HepG2 (cell line): ENCODE data around the gene CAPN10. TPM values are rescaled to one million over a fixed set of nuclear protein-coding genes. Genes with fewer than 3 reads are reported as not detected.

Experiments
- ATAC-seq: fragments of 200-7000 bp; cut with Tn5 transposase; 3 replicates; pipeline ENCODE4 v1.9.1; 2020; ENCODE audit warnings: mild to moderate bottlenecking, moderate library complexity
- BruUV-seq: library from RNA; stranded (reverse); fragments of 400-500 nt; replicated peaks from 2 replicates; lab custom pipeline; 2021; lab: Mats Ljungman, UMichigan
- CTCF ChIA-PET: fragments of 300-600 bp; formaldehyde crosslinking; extraction: SDS; loops from one replicate; lab custom pipeline; 2021; ENCODE audit warnings: low total read pairs, inconsistent platforms, low intra/inter-chr PET ratio; lab: Yijun Ruan, JAX
- POLR2A ChIA-PET: fragments of 350-600 bp; sonication (Branson Sonifier 250); formaldehyde crosslinking; loops from one replicate; lab custom pipeline; 2020; ENCODE audit warnings: antibody characterized with exemption, inconsistent platforms; lab: Yijun Ruan, JAX
- DNase-seq: peaks from one replicate; pipeline ENCODE4 v3.0.0-alpha.2; 2015; ENCODE audit warnings: low spot score
- FAIRE-seq: peaks from 3 replicates; lab custom pipeline; 2011; peaks lifted over from hg19 to GRCh38; lab: Jason Lieb, UNC
- H2AFZ ChIP-seq: one replicate; pipeline ENCODE4 v1.6.1; 2011; ENCODE audit warnings: low read length, inconsistent platforms
- H3K27ac ChIP-seq: fragments of 300-600 bp; 3 replicates; pipeline ENCODE4 v1.8.0; 2011; ENCODE audit warnings: mixed run types, mild to moderate bottlenecking, mixed read lengths, low read length, inconsistent platforms; ENCODE audit not compliant: insufficient read depth; ENCODE audit errors: extremely low read length
- H3K27me3 ChIP-seq, 2 experiments: fragments of 200-600 bp in 1 of 2; 2 replicates in 1 of 2; 3 replicates in 1 of 2; pipeline versions ENCODE4 v1.6.0 to v1.8.0; 2011; ENCODE audit warnings: low read length in 2 of 2, mild to moderate bottlenecking in 2 of 2, moderate library complexity in 2 of 2, inconsistent platforms in 1 of 2; ENCODE audit not compliant: insufficient read depth in 2 of 2, control insufficient read depth in 1 of 2
- H3K36me3 ChIP-seq, 2 experiments: fragments of 200-600 bp in 1 of 2; replicated peaks in 1 of 2; 2 replicates in 1 of 2; 3 replicates in 1 of 2; pipeline versions ENCODE4 v1.5.1 to v1.8.0; 2011; ENCODE audit warnings: low read length in 2 of 2, inconsistent platforms in 1 of 2; ENCODE audit not compliant: insufficient read depth in 2 of 2, control insufficient read depth in 1 of 2
- H3K4me1 ChIP-seq: 2 replicates; pipeline ENCODE4 v1.5.1; 2012; ENCODE audit warnings: low read length, inconsistent platforms; ENCODE audit not compliant: insufficient read depth
- H3K4me2 ChIP-seq: 2 replicates; pipeline ENCODE4 v1.6.0; 2011; ENCODE audit warnings: low read depth, low read length, inconsistent platforms
- H3K4me3 ChIP-seq, 3 experiments: fragments of 200-600 bp in 1 of 3; sonication (generic), shearing (Covaris generic) in 1 of 3; replicated peaks in 1 of 3; 2 replicates each; pipeline ENCODE4 v1.5.1; 2011 to 2016; ENCODE audit warnings: low read length in 3 of 3, inconsistent platforms in 2 of 3, low read depth in 2 of 3, mild to moderate bottlenecking in 2 of 3, control low read depth in 1 of 3, mixed read lengths in 1 of 3; ENCODE audit not compliant: insufficient read depth in 1 of 3
- H3K79me2 ChIP-seq: one replicate; pipeline ENCODE4 v1.6.1; 2011; ENCODE audit warnings: low read length, inconsistent platforms; ENCODE audit not compliant: insufficient read depth
- H3K9ac ChIP-seq: 2 replicates; pipeline ENCODE4 v1.6.0; 2011; ENCODE audit warnings: mild to moderate bottlenecking, low read depth, low read length, inconsistent platforms; ENCODE audit not compliant: insufficient read depth
- H3K9me3 ChIP-seq: 2 replicates; pipeline ENCODE4 v1.5.1; 2012; ENCODE audit warnings: mild to moderate bottlenecking, low read length
- H4K20me1 ChIP-seq: 2 replicates; pipeline ENCODE4 v1.6.0; 2011; ENCODE audit warnings: inconsistent platforms, mild to moderate bottlenecking, low read length, moderate library complexity; ENCODE audit not compliant: insufficient read depth
- AGO1 ChIP-seq: fragments of 200-400 bp; formaldehyde crosslinking; IDR thresholded peaks from 2 replicates; pipeline ENCODE4 v1.6.1; 2017; ENCODE audit warnings: mild to moderate bottlenecking, low read depth, low read length, moderate library complexity; ENCODE audit not compliant: poor library complexity, severe bottlenecking
- ATF7-NPFF ChIP-seq: sonication (generic); formaldehyde crosslinking; IDR thresholded peaks from 2 replicates; pipeline ENCODE4 v1.8.1; 2023; ENCODE audit warnings: mild to moderate bottlenecking, low read depth, missing genetic modification reagents, moderate library complexity
- ELF1 ChIP-seq: sonication (generic); formaldehyde crosslinking; IDR thresholded peaks from 2 replicates; pipeline ENCODE4 v1.4.0; 2020; ENCODE audit warnings: missing genetic modification reagents
- NAIF1 ChIP-seq: sonication (generic); formaldehyde crosslinking; IDR thresholded peaks from 2 replicates; pipeline ENCODE4 v1.5.0; 2020; ENCODE audit warnings: mild to moderate bottlenecking, missing genetic modification reagents, borderline replicate concordance
- PTBP1 ChIP-seq: fragments of 200-400 bp; formaldehyde crosslinking; IDR thresholded peaks from 2 replicates; pipeline ENCODE4 v1.6.1; 2018; ENCODE audit warnings: low read length, low read depth; ENCODE audit not compliant: poor library complexity, severe bottlenecking
- SRSF1 ChIP-seq: fragments of 200-400 bp; formaldehyde crosslinking; optimal IDR thresholded peaks from 2 replicates; pipeline ENCODE3; 2017; ENCODE audit warnings: mild to moderate bottlenecking, low read depth, low read length, moderate library complexity
- TBP ChIP-seq: sonication (generic); formaldehyde crosslinking; IDR thresholded peaks from 2 replicates; pipeline ENCODE4 v1.5.0; 2020; ENCODE audit warnings: missing genetic modification reagents
- ZFP82 ChIP-seq: sonication (generic); formaldehyde crosslinking; IDR thresholded peaks from 2 replicates; pipeline ENCODE4 v1.5.1; 2020; ENCODE audit warnings: mild to moderate bottlenecking, missing genetic modification reagents, borderline replicate concordance
- ZNF292 ChIP-seq: sonication (generic); formaldehyde crosslinking; IDR thresholded peaks from 2 replicates; pipeline ENCODE4 v1.8.1; 2022; ENCODE audit warnings: mild to moderate bottlenecking, low read depth, missing genetic modification reagents, borderline replicate concordance
- ZNF326 ChIP-seq: sonication (generic); formaldehyde crosslinking; IDR thresholded peaks from 2 replicates; pipeline ENCODE4 v1.4.0; 2020; ENCODE audit warnings: missing genetic modification reagents, borderline replicate concordance
- ZNF382 ChIP-seq: sonication (generic); formaldehyde crosslinking; IDR thresholded peaks from 2 replicates; pipeline ENCODE4 v1.5.0; 2020; ENCODE audit warnings: missing genetic modification reagents, mild to moderate bottlenecking, borderline replicate concordance
- ZNF484 ChIP-seq: sonication (generic); formaldehyde crosslinking; IDR thresholded peaks from 2 replicates; pipeline ENCODE4 v1.5.1; 2020; ENCODE audit warnings: mild to moderate bottlenecking, low read depth, missing genetic modification reagents, borderline replicate concordance
- ZNF660 ChIP-seq: sonication (generic); formaldehyde crosslinking; IDR thresholded peaks from 2 replicates; pipeline ENCODE4 v1.5.1; 2020; ENCODE audit warnings: mild to moderate bottlenecking, low read depth, missing genetic modification reagents, borderline replicate concordance
- ZNF816 ChIP-seq: sonication (generic); formaldehyde crosslinking; IDR thresholded peaks from 2 replicates; pipeline ENCODE4 v1.8.0; 2022; ENCODE audit warnings: missing genetic modification reagents, mild to moderate bottlenecking, borderline replicate concordance
- WGBS: methylation state at CpG from one replicate; pipeline ENCODE4 v1.1.6; 2017; ENCODE audit warnings: low lambda C conversion rate; 5-methylcytosine and 5-hydroxymethylcytosine counted together
- in situ Hi-C: cut with HindIII; loops from 2 replicates; pipeline ENCODE4 v1.10.0; 2017; ENCODE audit warnings: low pct_unique_long_range_greater_than_20kb; ENCODE audit not compliant: extremely low pct_ligation_motif_present
- intact Hi-C: fragments of 100-400 bp; cut with micrococcal nuclease; formaldehyde crosslinking; loops from one replicate; pipeline ENCODE4 v1.10.0; 2022; ENCODE audit not compliant: unreplicated experiment
- polyA plus RNA-seq, 8 experiments: library from polyadenylated mRNA; depleted of rRNA in 3 of 8; stranded (reverse) in 7 of 8; unstranded in 1 of 8; fragments of >200 nt; fragmentation: Illumina TruSeq in 4 of 8; extraction: Trizol in 4 of 8; gene quantifications; 2 replicates each; pipeline versions ENCODE4 v1.2.1 to v1.2.3, GENCODE V29; 2011 to 2016; ENCODE audit warnings: low read depth in 4 of 8, missing spikeins in 1 of 8, mixed read lengths in 1 of 8; ENCODE audit not compliant: insufficient read depth in 1 of 8
- total RNA-seq, 5 experiments: library from RNA; depleted of rRNA; stranded (reverse); fragments of >200 nt; fragmentation: Illumina TruSeq; extraction: Trizol; gene quantifications; 2 replicates each; pipeline ENCODE4 v1.2.3, GENCODE V29; 2016; ENCODE audit warnings: low read depth in 1 of 5
- TF ChIP-seq, protein P1 (sequence below): fragments of 450-650 bp; IDR thresholded peaks from 2 replicates; pipeline ENCODE4 v1.6.1; 2017
- TF ChIP-seq, protein P2 (sequence below): sonication (generic); formaldehyde crosslinking; IDR thresholded peaks from 2 replicates; pipeline ENCODE4 v1.5.0; 2020; ENCODE audit warnings: missing genetic modification reagents
- TF ChIP-seq, protein P3 (sequence below): IDR thresholded peaks from 2 replicates; pipeline ENCODE4 v1.6.1; 2016; ENCODE audit warnings: low read depth, control low read depth

Gene CAPN10
- total and polyA plus RNA-seq, 2 of the 13 experiments (the other 11 are each of a cell fraction or from before 2014, with no cell fraction given): 27.6 to 32.4 TPM

DNA sequence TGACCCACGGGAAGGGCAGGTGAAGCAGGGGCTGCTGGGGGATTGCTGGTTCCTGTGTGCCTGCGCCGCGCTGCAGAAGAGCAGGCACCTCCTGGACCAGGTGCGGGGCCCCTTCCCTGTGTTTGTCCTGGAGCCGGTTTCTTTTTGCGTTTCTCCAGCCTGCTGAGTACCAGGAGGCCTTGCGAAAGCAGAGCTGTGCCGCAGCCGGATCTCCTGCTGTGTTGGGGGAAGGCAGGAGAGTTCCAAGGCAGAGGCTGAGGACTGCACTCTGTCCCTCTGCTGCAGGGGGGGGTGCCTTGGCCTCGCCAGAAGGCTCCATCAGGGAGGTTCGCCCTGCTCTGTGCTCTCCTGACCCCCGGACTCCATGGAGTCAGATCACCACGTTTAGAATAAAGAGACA, 2.8 kb downstream of the CAPN10 start:
- H3K79me2 ChIP-seq: peaks cover 49% of the 10 kb centered on the region
- H3K36me3 ChIP-seq: peaks cover 20 to 36% of the 10 kb centered on the region in 2 experiments
- peaks cover 0 to 4% of the 10 kb centered on the region in 2 experiments; a peak in 1 of 5 replicates for H3K27me3 ChIP-seq
- peaks cover 31% of the 10 kb centered on the region for H3K4me1 ChIP-seq
- H3K4me3 ChIP-seq: no peak overlapping the region
- H3K9ac ChIP-seq: no peak overlapping the region
- H3K27ac ChIP-seq: no peak overlapping the region
- DNase-seq (no peak), ATAC-seq (no peak), FAIRE-seq (no peak)
- POLR2A ChIA-PET: interaction anchor here (1.4 to 6.0 kb wide), 4 partner anchors 10 to 29 kb away, joined by 5 to 149 read pairs (median 116); partner anchors contain the start of genes ANKMY1, DUSP28 and RNPEPL1
- 86% methylated on average over 13 of the region's 14 CpGs for WGBS
- CTCF ChIA-PET: no interaction called here
- BruUV-seq: no TSS peak
- H4K20me1 ChIP-seq: peaks cover 17% of the 10 kb centered on the region; the same call in 1 of the 2 replicates
- no peaks in the 10 kb centered on the region for H3K9me3 ChIP-seq
- no peak overlapping the region for H3K4me2 ChIP-seq
- H2AFZ ChIP-seq: no peak overlapping the region
- in situ Hi-C loops (no loop called here), intact Hi-C loops (no loop called here)
- no peak for TF ChIP-seq PTBP1
- no peak for TF ChIP-seq ELF1 (CRISPR knock-in tag)
- TF ChIP-seq, protein P1, sequence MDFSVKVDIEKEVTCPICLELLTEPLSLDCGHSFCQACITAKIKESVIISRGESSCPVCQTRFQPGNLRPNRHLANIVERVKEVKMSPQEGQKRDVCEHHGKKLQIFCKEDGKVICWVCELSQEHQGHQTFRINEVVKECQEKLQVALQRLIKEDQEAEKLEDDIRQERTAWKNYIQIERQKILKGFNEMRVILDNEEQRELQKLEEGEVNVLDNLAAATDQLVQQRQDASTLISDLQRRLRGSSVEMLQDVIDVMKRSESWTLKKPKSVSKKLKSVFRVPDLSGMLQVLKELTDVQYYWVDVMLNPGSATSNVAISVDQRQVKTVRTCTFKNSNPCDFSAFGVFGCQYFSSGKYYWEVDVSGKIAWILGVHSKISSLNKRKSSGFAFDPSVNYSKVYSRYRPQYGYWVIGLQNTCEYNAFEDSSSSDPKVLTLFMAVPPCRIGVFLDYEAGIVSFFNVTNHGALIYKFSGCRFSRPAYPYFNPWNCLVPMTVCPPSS: no peak
- TF ChIP-seq, protein P2, sequence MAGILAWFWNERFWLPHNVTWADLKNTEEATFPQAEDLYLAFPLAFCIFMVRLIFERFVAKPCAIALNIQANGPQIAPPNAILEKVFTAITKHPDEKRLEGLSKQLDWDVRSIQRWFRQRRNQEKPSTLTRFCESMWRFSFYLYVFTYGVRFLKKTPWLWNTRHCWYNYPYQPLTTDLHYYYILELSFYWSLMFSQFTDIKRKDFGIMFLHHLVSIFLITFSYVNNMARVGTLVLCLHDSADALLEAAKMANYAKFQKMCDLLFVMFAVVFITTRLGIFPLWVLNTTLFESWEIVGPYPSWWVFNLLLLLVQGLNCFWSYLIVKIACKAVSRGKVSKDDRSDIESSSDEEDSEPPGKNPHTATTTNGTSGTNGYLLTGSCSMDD (CRISPR knock-in tag): no peak
- TF ChIP-seq ATF7-NPFF: no peak
- no peak for TF ChIP-seq ZNF382 (CRISPR knock-in tag)
- TF ChIP-seq ZNF326 (CRISPR knock-in tag): no peak
- no peak for TF ChIP-seq ZNF484 (CRISPR knock-in tag)
- no peak for TF ChIP-seq ZNF816 (CRISPR knock-in tag)
- TF ChIP-seq TBP (CRISPR knock-in tag): no peak
- no peak for TF ChIP-seq SRSF1
- TF ChIP-seq, protein P3, sequence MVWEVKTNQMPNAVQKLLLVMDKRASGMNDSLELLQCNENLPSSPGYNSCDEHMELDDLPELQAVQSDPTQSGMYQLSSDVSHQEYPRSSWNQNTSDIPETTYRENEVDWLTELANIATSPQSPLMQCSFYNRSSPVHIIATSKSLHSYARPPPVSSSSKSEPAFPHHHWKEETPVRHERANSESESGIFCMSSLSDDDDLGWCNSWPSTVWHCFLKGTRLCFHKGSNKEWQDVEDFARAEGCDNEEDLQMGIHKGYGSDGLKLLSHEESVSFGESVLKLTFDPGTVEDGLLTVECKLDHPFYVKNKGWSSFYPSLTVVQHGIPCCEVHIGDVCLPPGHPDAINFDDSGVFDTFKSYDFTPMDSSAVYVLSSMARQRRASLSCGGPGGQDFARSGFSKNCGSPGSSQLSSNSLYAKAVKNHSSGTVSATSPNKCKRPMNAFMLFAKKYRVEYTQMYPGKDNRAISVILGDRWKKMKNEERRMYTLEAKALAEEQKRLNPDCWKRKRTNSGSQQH: no peak
- no peak for TF ChIP-seq NAIF1
- no peak for TF ChIP-seq ZFP82 (CRISPR knock-in tag)
- TF ChIP-seq ZNF292 (CRISPR knock-in tag): no peak
- no peak for TF ChIP-seq AGO1
- TF ChIP-seq ZNF660 (CRISPR knock-in tag): no peak
